Mesendoderm (in vitro differentiated cells): ENCODE results near the gene DEAF1.

ENCODE experiments used
- DNase-seq: peaks from one replicate; pipeline ENCODE4 v3.0.0; 2013
- H2AK5ac ChIP-seq: 2 replicates; pipeline ENCODE4 v1.6.1; 2013; ENCODE audit warnings: low read length, inconsistent platforms
- H2BK120ac ChIP-seq: 2 replicates; pipeline ENCODE4 v1.6.1; 2013; ENCODE audit warnings: low read depth, mild to moderate bottlenecking, low read length, moderate library complexity, mixed read lengths
- H2BK15ac ChIP-seq: replicated peaks from 2 replicates; pipeline ENCODE4 v1.6.1; 2013; ENCODE audit warnings: low read depth, mild to moderate bottlenecking, moderate library complexity
- H2BK5ac ChIP-seq: 2 replicates; pipeline ENCODE4 v1.6.1; 2013; ENCODE audit warnings: low read length, inconsistent platforms
- H3K18ac ChIP-seq: 2 replicates; pipeline ENCODE4 v1.6.1; 2013; ENCODE audit warnings: mild to moderate bottlenecking, low read length, mixed read lengths
- H3K23ac ChIP-seq: one replicate; pipeline ENCODE4 v1.6.1; 2013; ENCODE audit warnings: low read length
- H3K27ac ChIP-seq: 2 replicates; pipeline ENCODE4 v1.5.1; 2013; ENCODE audit warnings: low read depth, mild to moderate bottlenecking, inconsistent platforms, low read length, moderate library complexity
- H3K27me3 ChIP-seq: 2 replicates; pipeline ENCODE4 v1.6.1; 2013; ENCODE audit warnings: low read length, control low read depth, mild to moderate bottlenecking, inconsistent platforms; ENCODE audit not compliant: insufficient read depth, poor library complexity
- H3K36me3 ChIP-seq: 2 replicates; pipeline ENCODE4 v1.6.1; 2013; ENCODE audit warnings: low read length, inconsistent platforms; ENCODE audit not compliant: control insufficient read depth, insufficient read depth
- H3K4ac ChIP-seq: one replicate; pipeline ENCODE4 v1.6.1; 2013; ENCODE audit warnings: low read depth, mild to moderate bottlenecking, low read length, moderate library complexity
- H3K4me1 ChIP-seq: 2 replicates; pipeline ENCODE4 v1.6.1; 2013; ENCODE audit warnings: low read depth, low read length, inconsistent platforms; ENCODE audit not compliant: control insufficient read depth
- H3K4me2 ChIP-seq: 2 replicates; pipeline ENCODE4 v1.6.1; 2013; ENCODE audit warnings: low read length
- H3K4me3 ChIP-seq: 2 replicates; pipeline ENCODE4 v1.5.1; 2013; ENCODE audit warnings: mild to moderate bottlenecking, low read length
- H3K56ac ChIP-seq: one replicate; pipeline ENCODE4 v1.6.1; 2013; ENCODE audit warnings: low read length
- H3K79me1 ChIP-seq: 2 replicates; pipeline ENCODE4 v1.6.1; 2013; ENCODE audit warnings: low read length, inconsistent platforms
- H3K79me2 ChIP-seq: 2 replicates; pipeline ENCODE4 v1.6.1; 2013; ENCODE audit warnings: mild to moderate bottlenecking, low read length; ENCODE audit not compliant: control insufficient read depth, insufficient read depth
- H3K9ac ChIP-seq: 2 replicates; pipeline ENCODE4 v1.6.1; 2013; ENCODE audit warnings: low read length, inconsistent platforms
- H4K5ac ChIP-seq: one replicate; pipeline ENCODE4 v1.6.1; 2013; ENCODE audit warnings: low read length
- H4K8ac ChIP-seq: one replicate; pipeline ENCODE4 v1.6.1; 2013; ENCODE audit warnings: low read depth, mild to moderate bottlenecking, control low read depth, low read length, moderate library complexity
- WGBS: extraction: QIAGEN DNeasy Blood & Tissue Kit; methylation state at CpG from one replicate; pipeline ENCODE4 v1.1.7; 2013; ENCODE audit warnings: low lambda C conversion rate, missing lambda C conversion rate; ENCODE audit not compliant: insufficient coverage; ENCODE audit errors: extremely low coverage; 5-methylcytosine and 5-hydroxymethylcytosine counted together

Gene DEAF1

GRCh38 chr11:611001-611996, 83.7 kb downstream of the DEAF1 start:
- WGBS: no CpG with 5 or more reads among the region's 49 CpGs
- Histone ChIP-seq H3K9ac (no peak overlapping the region), H3K56ac (no peak overlapping the region), H2BK15ac (no peak overlapping the region), H3K36me3 (peaks cover 11% of the 10 kb centered on the region), H3K4me1 (no peaks in the 10 kb centered on the region), H3K4ac (no peak overlapping the region), H2BK5ac (no peak overlapping the region), H2AK5ac (no peak overlapping the region), H3K79me2 (no peaks in the 10 kb centered on the region), H4K8ac (no peak overlapping the region), H3K27me3 (no peaks in the 10 kb centered on the region), H3K18ac (no peak overlapping the region), H3K4me2 (no peak overlapping the region), H2BK120ac (no peak overlapping the region), H3K4me3 (no peak overlapping the region), H3K79me1 (peaks cover 2% of the 10 kb centered on the region), H3K23ac (no peak overlapping the region), H4K5ac (no peak overlapping the region), H3K27ac (no peak overlapping the region)
- no peak for DNase-seq

GRCh38 chr11:610146-610801, 84.7 kb downstream of the DEAF1 start:
- WGBS: no CpG with 5 or more reads among the region's 18 CpGs

GRCh38 chr11:609341-609811, 85.6 kb downstream of the DEAF1 start:
- Histone ChIP-seq H3K79me1 (peaks cover 2% of the 10 kb centered on the region), H2BK5ac (no peak overlapping the region), H4K8ac (no peak overlapping the region), H3K56ac (no peak overlapping the region), H2AK5ac (no peak overlapping the region), H3K18ac (no peak overlapping the region), H3K9ac (no peak overlapping the region), H3K79me2 (no peaks in the 10 kb centered on the region), H3K27ac (no peak overlapping the region), H3K36me3 (peaks cover 20% of the 10 kb centered on the region), H3K23ac (no peak overlapping the region), H3K4me2 (no peak overlapping the region), H3K4me1 (no peaks in the 10 kb centered on the region), H4K5ac (no peak overlapping the region), H3K4ac (no peak overlapping the region), H2BK15ac (no peak overlapping the region), H3K4me3 (no peak overlapping the region), H2BK120ac (no peak overlapping the region), H3K27me3 (no peaks in the 10 kb centered on the region)
- WGBS: no CpG with 5 or more reads among the region's 28 CpGs
- no peak for DNase-seq

More at GRCh38 chr11:610146-610801, 84.7 kb downstream of the DEAF1 start:
- H3K79me2 ChIP-seq: no peaks in the 10 kb centered on the region
- no peak overlapping the region for H2AK5ac ChIP-seq
- H2BK120ac ChIP-seq: no peak overlapping the region
- no peak overlapping the region for H2BK5ac ChIP-seq
- H3K4me3 ChIP-seq: no peak overlapping the region
- no peak overlapping the region for H2BK15ac ChIP-seq
- H3K56ac ChIP-seq: no peak overlapping the region
- no peak overlapping the region for H3K4me2 ChIP-seq
- H3K79me1 ChIP-seq: peaks cover 2% of the 10 kb centered on the region
- H4K5ac ChIP-seq: no peak overlapping the region
- no peak overlapping the region for H3K9ac ChIP-seq
- peaks cover 16% of the 10 kb centered on the region for H3K36me3 ChIP-seq
- H3K27me3 ChIP-seq: no peaks in the 10 kb centered on the region
- no peak overlapping the region for H3K27ac ChIP-seq
- H3K4ac ChIP-seq: no peak overlapping the region
- no peak for DNase-seq
- H4K8ac ChIP-seq: no peak overlapping the region
- H3K18ac ChIP-seq: no peak overlapping the region
- no peak overlapping the region for H3K23ac ChIP-seq
- no peaks in the 10 kb centered on the region for H3K4me1 ChIP-seq

GRCh38 chr11:608791-609251, 86.2 kb downstream of the DEAF1 start:
- Histone ChIP-seq H3K56ac (no peak overlapping the region), H2BK15ac (no peak overlapping the region), H3K4me3 (no peak overlapping the region), H3K79me1 (no peaks in the 10 kb centered on the region), H2BK120ac (no peak overlapping the region), H3K27me3 (no peaks in the 10 kb centered on the region), H2AK5ac (no peak overlapping the region), H2BK5ac (no peak overlapping the region), H4K8ac (no peak overlapping the region), H3K4me2 (no peak overlapping the region), H3K18ac (no peak overlapping the region), H3K36me3 (peaks cover 20% of the 10 kb centered on the region), H3K23ac (no peak overlapping the region), H3K79me2 (no peaks in the 10 kb centered on the region), H3K27ac (no peak overlapping the region), H3K4ac (no peak overlapping the region), H4K5ac (no peak overlapping the region), H3K4me1 (no peaks in the 10 kb centered on the region), H3K9ac (no peak overlapping the region)
- DNase-seq: no peak
- WGBS: no CpG with 5 or more reads among the region's 28 CpGs

GRCh38 chr11:607971-608659, 86.9 kb downstream of the DEAF1 start:
- peaks cover 22% of the 10 kb centered on the region for H3K36me3 ChIP-seq
- WGBS: no CpG with 5 or more reads among the region's 45 CpGs

More at GRCh38 chr11:607971-608659, 86.9 kb downstream of the DEAF1 start:
- Histone ChIP-seq H3K27me3 (no peaks in the 10 kb centered on the region), H3K4me1 (no peaks in the 10 kb centered on the region), H2AK5ac (no peak overlapping the region), H3K79me2 (no peaks in the 10 kb centered on the region), H3K4me2 (no peak overlapping the region), H3K23ac (no peak overlapping the region), H3K56ac (no peak overlapping the region), H2BK15ac (no peak overlapping the region), H3K18ac (no peak overlapping the region), H2BK120ac (no peak overlapping the region), H3K27ac (no peak overlapping the region), H2BK5ac (no peak overlapping the region), H3K4me3 (no peak overlapping the region), H3K9ac (no peak overlapping the region), H3K79me1 (no peaks in the 10 kb centered on the region), H4K8ac (no peak overlapping the region), H4K5ac (no peak overlapping the region), H3K4ac (no peak overlapping the region)
- no peak for DNase-seq
